GM12801 (cell line): ENCODE data around the gene ZBTB46.

Experiments
- CTCF ChIP-seq: IDR thresholded peaks from one replicate; pipeline ENCODE4 v1.5.1; 2011; ENCODE audit warnings: control low read depth; ENCODE audit not compliant: insufficient read length; ENCODE audit errors: extremely low read depth

Gene ZBTB46

GRCh38 chr20:63748934-63749270, 82.2 kb downstream of the ZBTB46 start:
- no peak for TF ChIP-seq CTCF

GRCh38 chr20:63748070-63748933, 82.8 kb downstream of the ZBTB46 start:
- TF ChIP-seq CTCF = no peak

GRCh38 chr20:63747622-63748069, 83.4 kb downstream of the ZBTB46 start:
- no peak for TF ChIP-seq CTCF

GRCh38 chr20:63746751-63747315, 84.2 kb downstream of the ZBTB46 start:
- no peak for TF ChIP-seq CTCF

- TF ChIP-seq CTCF = no peak
Measured at GRCh38 chr20:63745961-63746731, 84.9 kb downstream of the ZBTB46 start.

- no peak for TF ChIP-seq CTCF
Measured at GRCh38 chr20:63745424-63745805, 85.6 kb downstream of the ZBTB46 start.
